Measurements from ENCODE around the gene SLC25A13.

DNA sequence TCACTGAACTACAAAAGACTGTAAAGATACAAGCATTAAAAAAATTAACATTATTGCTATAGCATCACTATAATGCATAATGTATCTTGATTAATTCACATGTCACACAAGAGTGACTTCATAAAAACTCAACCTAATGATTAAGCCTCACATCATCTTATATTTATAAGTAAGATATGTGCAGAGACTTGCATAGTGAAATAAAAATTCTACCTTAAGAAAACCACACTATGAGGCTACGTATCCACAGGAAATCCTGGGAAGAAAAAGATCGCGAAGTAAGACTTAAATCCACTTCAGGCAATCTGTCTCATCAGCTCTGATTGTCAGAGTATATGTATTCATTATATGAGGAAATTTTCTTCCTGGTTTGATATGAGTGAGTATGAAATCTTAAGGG is 160.0 kb downstream of the SLC25A13 start:
- TF ChIP-seq, protein P1, sequence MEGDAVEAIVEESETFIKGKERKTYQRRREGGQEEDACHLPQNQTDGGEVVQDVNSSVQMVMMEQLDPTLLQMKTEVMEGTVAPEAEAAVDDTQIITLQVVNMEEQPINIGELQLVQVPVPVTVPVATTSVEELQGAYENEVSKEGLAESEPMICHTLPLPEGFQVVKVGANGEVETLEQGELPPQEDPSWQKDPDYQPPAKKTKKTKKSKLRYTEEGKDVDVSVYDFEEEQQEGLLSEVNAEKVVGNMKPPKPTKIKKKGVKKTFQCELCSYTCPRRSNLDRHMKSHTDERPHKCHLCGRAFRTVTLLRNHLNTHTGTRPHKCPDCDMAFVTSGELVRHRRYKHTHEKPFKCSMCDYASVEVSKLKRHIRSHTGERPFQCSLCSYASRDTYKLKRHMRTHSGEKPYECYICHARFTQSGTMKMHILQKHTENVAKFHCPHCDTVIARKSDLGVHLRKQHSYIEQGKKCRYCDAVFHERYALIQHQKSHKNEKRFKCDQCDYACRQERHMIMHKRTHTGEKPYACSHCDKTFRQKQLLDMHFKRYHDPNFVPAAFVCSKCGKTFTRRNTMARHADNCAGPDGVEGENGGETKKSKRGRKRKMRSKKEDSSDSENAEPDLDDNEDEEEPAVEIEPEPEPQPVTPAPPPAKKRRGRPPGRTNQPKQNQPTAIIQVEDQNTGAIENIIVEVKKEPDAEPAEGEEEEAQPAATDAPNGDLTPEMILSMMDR (conservative IDR thresholded peaks at IDR 0.05): no peak
- no peak for TF ChIP-seq EZH2 (IDR thresholded peaks at IDR 0.05; ENCODE audit: low read depth)

Data from PC-9 (cell line).